Brain microvascular endothelial cell (primary cell): ENCODE results near the gene MSL2.
"Not testable (repeated sequence)": the region's sequence is repeated elsewhere in the genome, so short reads cannot be mapped to it uniquely, and the experiment has no call there.

Source experiments
- DNase-seq: peaks from one replicate; pipeline ENCODE4 v3.0.0-alpha.2; 2020
- H3K27ac ChIP-seq: fragments of 250-450 bp; sonication (Bioruptor Pico); 2 replicates; pipeline ENCODE4 v1.5.1; 2020; ENCODE audit warnings: mild to moderate bottlenecking, moderate library complexity
- H3K27me3 ChIP-seq: fragments of 250-450 bp; sonication (Bioruptor Pico); replicated peaks from 2 replicates; pipeline ENCODE4 v1.5.1; 2020; ENCODE audit warnings: mild to moderate bottlenecking
- H3K36me3 ChIP-seq: fragments of 250-450 bp; sonication (Bioruptor Pico); replicated peaks from 2 replicates; pipeline ENCODE4 v1.5.1; 2020; ENCODE audit warnings: mild to moderate bottlenecking
- H3K4me3 ChIP-seq: 2 replicates; pipeline ENCODE4 v1.5.1; 2011; ENCODE audit warnings: low read depth, mild to moderate bottlenecking, control low read depth, low read length, moderate library complexity
- in situ Hi-C: cut with HindIII; loops from 2 replicates; pipeline ENCODE4 v1.10.0; 2017; ENCODE audit warnings: low sequenced_read_pairs, low pct_ligation_motif_present
- TF ChIP-seq, protein P1 (sequence below): IDR thresholded peaks from 2 replicates; pipeline ENCODE4 v1.5.1; 2011; ENCODE audit warnings: low read depth, mild to moderate bottlenecking, moderate library complexity, low read length, control low read depth, inconsistent platforms; ENCODE audit errors: missing control alignments

Gene MSL2

GRCh38 chr3:136166507-136166906 is 29.6 kb downstream of the MSL2 start:
- TF ChIP-seq, protein P1, sequence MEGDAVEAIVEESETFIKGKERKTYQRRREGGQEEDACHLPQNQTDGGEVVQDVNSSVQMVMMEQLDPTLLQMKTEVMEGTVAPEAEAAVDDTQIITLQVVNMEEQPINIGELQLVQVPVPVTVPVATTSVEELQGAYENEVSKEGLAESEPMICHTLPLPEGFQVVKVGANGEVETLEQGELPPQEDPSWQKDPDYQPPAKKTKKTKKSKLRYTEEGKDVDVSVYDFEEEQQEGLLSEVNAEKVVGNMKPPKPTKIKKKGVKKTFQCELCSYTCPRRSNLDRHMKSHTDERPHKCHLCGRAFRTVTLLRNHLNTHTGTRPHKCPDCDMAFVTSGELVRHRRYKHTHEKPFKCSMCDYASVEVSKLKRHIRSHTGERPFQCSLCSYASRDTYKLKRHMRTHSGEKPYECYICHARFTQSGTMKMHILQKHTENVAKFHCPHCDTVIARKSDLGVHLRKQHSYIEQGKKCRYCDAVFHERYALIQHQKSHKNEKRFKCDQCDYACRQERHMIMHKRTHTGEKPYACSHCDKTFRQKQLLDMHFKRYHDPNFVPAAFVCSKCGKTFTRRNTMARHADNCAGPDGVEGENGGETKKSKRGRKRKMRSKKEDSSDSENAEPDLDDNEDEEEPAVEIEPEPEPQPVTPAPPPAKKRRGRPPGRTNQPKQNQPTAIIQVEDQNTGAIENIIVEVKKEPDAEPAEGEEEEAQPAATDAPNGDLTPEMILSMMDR = no peak
- no peaks in the 10 kb centered on the region for H3K36me3 ChIP-seq
- no peak for DNase-seq
- no peak overlapping the region for H3K4me3 ChIP-seq
- in situ Hi-C loops = no loop called here
- no peaks in the 10 kb centered on the region for H3K27me3 ChIP-seq
- H3K27ac ChIP-seq = no peak overlapping the region

GRCh38 chr3:136163607-136164006 is 32.5 kb downstream of the MSL2 start:
- H3K36me3 ChIP-seq, H3K27ac ChIP-seq, H3K4me3 ChIP-seq, H3K27me3 ChIP-seq, in situ Hi-C loops, DNase-seq: not testable (repeated sequence)

- TF ChIP-seq, protein P1 = no peak
- Histone ChIP-seq H3K4me3 (no peak overlapping the region), H3K27me3 (no peaks in the 10 kb centered on the region), H3K36me3 (no peaks in the 10 kb centered on the region), H3K27ac (no peak overlapping the region)
- DNase-seq = no peak
- in situ Hi-C loops = no loop called here
Observed at GRCh38 chr3:136162322-136162721, 33.8 kb downstream of the MSL2 start.

DNA sequence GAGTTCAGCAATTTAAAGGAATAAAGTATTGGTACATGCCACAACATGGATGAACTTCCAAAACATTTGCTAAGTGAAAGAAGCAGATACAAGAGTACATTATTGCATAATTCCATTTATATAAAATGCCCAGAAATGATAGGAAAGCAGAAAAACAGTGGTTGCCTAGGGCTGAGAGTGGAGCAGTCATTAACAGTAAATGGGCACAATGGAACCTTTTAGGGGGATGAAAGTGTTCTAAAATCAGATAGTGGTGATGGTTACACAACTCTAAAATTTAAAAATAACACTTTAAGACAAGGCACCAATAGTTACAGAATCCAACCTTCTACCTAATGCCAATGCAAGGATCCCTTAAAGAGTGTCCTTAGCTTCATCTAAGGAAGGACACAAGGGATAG is 34.6 kb downstream of the MSL2 start:
- no peak overlapping the region for H3K27ac ChIP-seq

DNA sequence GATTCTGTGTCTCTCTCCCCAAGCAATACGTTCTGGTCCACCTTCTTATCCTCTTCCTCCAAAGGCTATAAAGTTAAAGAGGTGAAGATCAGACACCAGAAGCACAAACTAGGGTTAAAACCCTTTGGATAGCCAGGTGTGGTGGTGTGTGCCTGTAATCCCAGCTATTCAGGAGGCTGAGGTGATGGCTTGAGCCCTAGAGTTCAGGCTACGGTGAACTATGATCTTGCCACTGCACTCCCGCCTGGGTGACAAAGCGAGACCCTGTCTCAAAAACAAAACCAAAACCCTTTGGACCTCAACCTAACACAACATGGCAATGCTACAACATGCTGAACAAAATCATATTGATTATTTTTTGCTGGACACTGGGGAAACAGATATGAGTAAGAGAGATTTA is 43.2 kb downstream of the MSL2 start:
- no peak for DNase-seq
- Histone ChIP-seq H3K27me3 (no peaks in the 10 kb centered on the region), H3K4me3 (no peak overlapping the region), H3K36me3 (peaks cover 15% of the 10 kb centered on the region), H3K27ac (no peak overlapping the region)
- TF ChIP-seq, protein P1 = no peak
- in situ Hi-C loops = no loop called here

More for the DNA sequence above, 34.6 kb downstream of the MSL2 start:
- Histone ChIP-seq H3K36me3 (no peaks in the 10 kb centered on the region), H3K4me3 (no peak overlapping the region), H3K27me3 (no peaks in the 10 kb centered on the region)
- in situ Hi-C loops = no loop called here
- TF ChIP-seq, protein P1 = no peak
- DNase-seq = no peak

DNA sequence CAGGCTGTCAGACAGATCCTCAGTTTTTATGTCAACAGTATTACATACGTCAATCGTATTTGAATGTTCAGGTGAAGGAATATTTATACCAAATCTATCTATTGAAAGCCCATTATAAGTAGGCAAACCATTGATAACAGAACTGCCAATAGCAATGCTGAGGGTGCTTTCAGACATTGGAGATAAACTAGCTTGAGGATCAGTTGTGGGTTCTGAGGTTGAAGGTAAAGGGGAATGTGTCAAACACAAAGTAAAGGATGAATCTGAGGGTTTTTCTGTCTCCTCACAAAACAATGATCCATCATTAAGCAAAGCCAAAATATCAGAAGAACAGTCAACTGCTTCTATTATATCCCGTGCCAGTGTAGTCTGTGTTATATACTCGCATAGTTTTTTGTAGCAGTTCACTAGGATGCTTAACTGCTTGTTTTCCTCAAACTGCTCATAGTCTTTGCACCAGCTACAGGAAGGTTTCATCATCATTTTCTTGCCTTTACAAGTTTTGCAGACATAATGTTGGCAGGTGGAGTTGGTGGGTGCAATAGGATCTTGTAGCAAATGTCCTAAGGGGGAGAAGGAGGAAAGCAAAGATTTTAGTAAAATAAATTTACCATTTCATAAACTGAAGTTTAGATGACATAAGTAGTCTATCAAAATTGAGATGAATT is 43.8 kb downstream of the MSL2 start:
- no peaks in the 10 kb centered on the region for H3K27me3 ChIP-seq
- in situ Hi-C loops = no loop called here
- no peak for DNase-seq
- H3K27ac ChIP-seq = no peak overlapping the region
- no peak overlapping the region for H3K4me3 ChIP-seq
- TF ChIP-seq, protein P1 = no peak
- peaks cover 15% of the 10 kb centered on the region for H3K36me3 ChIP-seq
